Activated CD4-positive, alpha-beta T cell treated with anti-CD3 and anti-CD28 coated beads, Interleukin-2, amount 50 U/mL, for 16 hours (primary cell): ENCODE measurements around the gene SHANK1.
"Not testable (repeated sequence)": the region's sequence is repeated elsewhere in the genome, so short reads cannot be mapped to it uniquely, and the experiment has no call there.

Source experiments
- DNase-seq: peaks from one replicate; pipeline ENCODE4 v3.0.0-alpha.2; 2020

Gene SHANK1

GRCh38 chr19:50629194-50629593 is 90.4 kb downstream of the SHANK1 start:
- no peak for DNase-seq

- DNase-seq = no peak
Observed at GRCh38 chr19:50628551-50628950, 91.1 kb downstream of the SHANK1 start.

GRCh38 chr19:50628146-50628545 is 91.5 kb downstream of the SHANK1 start:
- DNase-seq = no peak

- DNase-seq = no peak
Observed at GRCh38 chr19:50626795-50627194, 92.8 kb downstream of the SHANK1 start.

- DNase-seq = no peak
Observed at GRCh38 chr19:50626011-50626410, 93.6 kb downstream of the SHANK1 start.

- DNase-seq = no peak
Observed at GRCh38 chr19:50624949-50625600, 94.5 kb downstream of the SHANK1 start.

- DNase-seq = not testable (repeated sequence)
Observed at GRCh38 chr19:50620394-50620906, 99.2 kb downstream of the SHANK1 start.

- DNase-seq = not testable (repeated sequence)
Observed at GRCh38 chr19:50619184-50619583, 100.4 kb downstream of the SHANK1 start.

- not testable (repeated sequence) for DNase-seq
Observed at GRCh38 chr19:50618379-50618778, 101.2 kb downstream of the SHANK1 start.

GRCh38 chr19:50612504-50613404 is 106.8 kb downstream of the SHANK1 start:
- DNase-seq = not testable (repeated sequence)
